ENCODE data around the gene PSMD5.

PSMD5 gene

GRCh38 chr9:120864719-120865118 is 22.0 kb upstream of the PSMD5 start:
- TF ChIP-seq EZH2phosphoT487 (IDR thresholded peaks at IDR 0.05; ENCODE audit: low read length) = no peak
- TF ChIP-seq, protein P1, sequence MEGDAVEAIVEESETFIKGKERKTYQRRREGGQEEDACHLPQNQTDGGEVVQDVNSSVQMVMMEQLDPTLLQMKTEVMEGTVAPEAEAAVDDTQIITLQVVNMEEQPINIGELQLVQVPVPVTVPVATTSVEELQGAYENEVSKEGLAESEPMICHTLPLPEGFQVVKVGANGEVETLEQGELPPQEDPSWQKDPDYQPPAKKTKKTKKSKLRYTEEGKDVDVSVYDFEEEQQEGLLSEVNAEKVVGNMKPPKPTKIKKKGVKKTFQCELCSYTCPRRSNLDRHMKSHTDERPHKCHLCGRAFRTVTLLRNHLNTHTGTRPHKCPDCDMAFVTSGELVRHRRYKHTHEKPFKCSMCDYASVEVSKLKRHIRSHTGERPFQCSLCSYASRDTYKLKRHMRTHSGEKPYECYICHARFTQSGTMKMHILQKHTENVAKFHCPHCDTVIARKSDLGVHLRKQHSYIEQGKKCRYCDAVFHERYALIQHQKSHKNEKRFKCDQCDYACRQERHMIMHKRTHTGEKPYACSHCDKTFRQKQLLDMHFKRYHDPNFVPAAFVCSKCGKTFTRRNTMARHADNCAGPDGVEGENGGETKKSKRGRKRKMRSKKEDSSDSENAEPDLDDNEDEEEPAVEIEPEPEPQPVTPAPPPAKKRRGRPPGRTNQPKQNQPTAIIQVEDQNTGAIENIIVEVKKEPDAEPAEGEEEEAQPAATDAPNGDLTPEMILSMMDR (IDR thresholded peaks at IDR 0.05; ENCODE audit: low read length) = no peak
- no peak for TF ChIP-seq EZH2 (optimal IDR thresholded peaks at IDR 0.05; ENCODE audit: low read depth, low read length)
- Histone ChIP-seq H3K79me2 (ENCODE audit: low read length) (0 out of 2 replicates have a peak, but pooled peaks cover 7% of the 10 kb centered on the region), H3K4me1 (ENCODE audit: low read length) (peaks cover 12% of the 10 kb centered on the region), H2AFZ (ENCODE audit: low read length) (no peak overlapping the region), H3K27ac (ENCODE audit: low read length) (no peak overlapping the region), H3K36me3 (replicated peaks; ENCODE audit: insufficient read depth, low read length) (peaks cover 5% of the 10 kb centered on the region; the same call in 1 of the 2 replicates), H3K9me3 (replicated peaks; ENCODE audit: insufficient read depth, low read length) (no peaks in the 10 kb centered on the region), H3F3A (ENCODE audit: insufficient read depth, low read length) (0 out of 2 replicates have a peak, but pooled peaks cover 7% of the 10 kb centered on the region), H3K9ac (ENCODE audit: low read length) (no peak overlapping the region), H4K20me1 (ENCODE audit: insufficient read depth, low read length) (no peaks in the 10 kb centered on the region), H3K4me3 (ENCODE audit: low read length) (no peak overlapping the region), H3K27me3 (replicated peaks; ENCODE audit: insufficient read depth, low read length) (no peaks in the 10 kb centered on the region), H3K9me2 (replicated peaks; ENCODE audit: insufficient read depth, low read length) (no peaks in the 10 kb centered on the region), H3K4me2 (ENCODE audit: low read depth, low read length) (no peak overlapping the region)
- no peak for DNase-seq

- TF ChIP-seq EZH2 (optimal IDR thresholded peaks at IDR 0.05; ENCODE audit: low read depth, low read length) (no peak), EZH2phosphoT487 (IDR thresholded peaks at IDR 0.05; ENCODE audit: low read length) (no peak)
- TF ChIP-seq, protein P1 (IDR thresholded peaks at IDR 0.05; ENCODE audit: low read length) = no peak
- H3K27ac ChIP-seq (ENCODE audit: low read length) = no peak overlapping the region
- no peaks in the 10 kb centered on the region for H3K27me3 ChIP-seq (replicated peaks; ENCODE audit: insufficient read depth, low read length)
- peaks cover 5% of the 10 kb centered on the region; the same call in 1 of the 2 replicates for H3K36me3 ChIP-seq (replicated peaks; ENCODE audit: insufficient read depth, low read length)
- no peak overlapping the region for H3K9ac ChIP-seq (ENCODE audit: low read length)
- 0 out of 2 replicates have a peak, but pooled peaks cover 7% of the 10 kb centered on the region for H3K79me2 ChIP-seq (ENCODE audit: low read length)
- H3K9me2 ChIP-seq (replicated peaks; ENCODE audit: insufficient read depth, low read length) = no peaks in the 10 kb centered on the region
- H4K20me1 ChIP-seq (ENCODE audit: insufficient read depth, low read length) = no peaks in the 10 kb centered on the region
- H3K9me3 ChIP-seq (replicated peaks; ENCODE audit: insufficient read depth, low read length) = no peaks in the 10 kb centered on the region
- H2AFZ ChIP-seq (ENCODE audit: low read length) = no peak overlapping the region
- no peak for DNase-seq
- no peak overlapping the region for H3K4me3 ChIP-seq (ENCODE audit: low read length)
- no peaks in the 10 kb centered on the region for H3F3A ChIP-seq (ENCODE audit: insufficient read depth, low read length)
- H3K4me2 ChIP-seq (ENCODE audit: low read depth, low read length) = no peak overlapping the region
- H3K4me1 ChIP-seq (ENCODE audit: low read length) = peaks cover 5% of the 10 kb centered on the region
These were observed 21.1 kb upstream of the PSMD5 start for GRCh38 chr9:120863833-120864232.

DNA sequence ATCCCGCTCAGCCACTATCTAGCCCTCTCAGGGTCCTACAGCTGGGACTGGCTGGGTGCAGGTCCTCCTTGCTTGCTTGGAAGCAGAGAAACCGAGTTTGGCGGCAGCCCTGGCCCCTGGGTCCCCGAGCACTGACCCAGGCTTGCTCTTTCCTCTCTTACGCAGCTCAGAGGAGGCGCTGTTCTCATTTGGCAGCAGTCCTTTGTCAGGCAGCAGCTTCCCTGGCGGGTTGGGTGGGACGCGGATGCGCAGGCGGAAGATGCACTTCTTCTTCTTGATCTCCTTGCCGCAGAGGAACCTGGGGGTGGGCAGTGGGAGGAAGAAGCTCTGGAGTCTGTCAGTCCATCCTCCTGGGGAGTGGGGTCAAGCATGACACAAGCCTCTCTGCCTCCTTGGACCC is 19.7 kb upstream of the PSMD5 start:
- no peaks in the 10 kb centered on the region for H3K9me3 ChIP-seq (replicated peaks; ENCODE audit: insufficient read depth, low read length)
- no peak overlapping the region for H3K27ac ChIP-seq (ENCODE audit: low read length)
- DNase-seq = no peak
- H2AFZ ChIP-seq (ENCODE audit: low read length) = no peak overlapping the region
- H3K9ac ChIP-seq (ENCODE audit: low read length) = no peak overlapping the region
- peaks cover 5% of the 10 kb centered on the region; the same call in 1 of the 2 replicates for H3K36me3 ChIP-seq (replicated peaks; ENCODE audit: insufficient read depth, low read length)
- no peaks in the 10 kb centered on the region for H3K9me2 ChIP-seq (replicated peaks; ENCODE audit: insufficient read depth, low read length)
- H3K4me3 ChIP-seq (ENCODE audit: low read length) = no peak overlapping the region
- no peak overlapping the region for H3K4me2 ChIP-seq (ENCODE audit: low read depth, low read length)
- H3F3A ChIP-seq (ENCODE audit: insufficient read depth, low read length) = no peaks in the 10 kb centered on the region
- TF ChIP-seq, protein P1 (IDR thresholded peaks at IDR 0.05; ENCODE audit: low read length) = no peak
- TF ChIP-seq EZH2 (optimal IDR thresholded peaks at IDR 0.05; ENCODE audit: low read depth, low read length) = no peak
- TF ChIP-seq EZH2phosphoT487 (IDR thresholded peaks at IDR 0.05; ENCODE audit: low read length) = no peak
- no peaks in the 10 kb centered on the region for H3K4me1 ChIP-seq (ENCODE audit: low read length)
- no peaks in the 10 kb centered on the region for H4K20me1 ChIP-seq (ENCODE audit: insufficient read depth, low read length)
- H3K79me2 ChIP-seq (ENCODE audit: low read length) = 0 out of 2 replicates have a peak, but pooled peaks cover 4% of the 10 kb centered on the region
- no peaks in the 10 kb centered on the region for H3K27me3 ChIP-seq (replicated peaks; ENCODE audit: insufficient read depth, low read length)

Data from MM.1S (cell line).